A549 treated with Hydrocortisone at 1 μM for 4 hours (cell line): Measurements from ENCODE around the gene RANBP3L. TPM values are rescaled to one million over a fixed set of nuclear protein-coding genes. Genes with fewer than 3 reads are reported as not detected.

Experiments used
- total RNA-seq: library from RNA; stranded (reverse); fragments of 200-300 nt; extraction: Qiagen RNA extraction; gene quantifications from 5 replicates; pipeline ENCODE4 v1.2.3, GENCODE V29; 2022

The RANBP3L gene
- total RNA-seq, result not detected in 5 replicates

GRCh38 chr5:36301858-36302603 lies at the start of gene RANBP3L:
TSS of gene RANBP3L (minus strand) at chr5:36301902. CDS start at chr5:36301416, 486 bp downstream.

GRCh38 chr5:36241631-36242533 lies 59.8 kb downstream of the RANBP3L start, which contains the start of gene NADK2:
TSS of gene NADK2 (minus strand) at chr5:36241925. CDS start at chr5:36241798, 127 bp downstream.

Other genes with a start within 250 kb of the RANBP3L start
- gene UGT3A2, start 235.0 kb downstream of the RANBP3L start, total RNA-seq, result not detected in 5 replicates
- 1.2 to 1.7 TPM (median 1.4 TPM) in 5 replicates for gene LMBRD2, start 150.0 kb downstream of the RANBP3L start, total RNA-seq
- 19.0 to 21.7 TPM (median 20.1 TPM) in 5 replicates for gene SKP2, start 149.8 kb downstream of the RANBP3L start, total RNA-seq
- gene NADK2, start 60.0 kb downstream of the RANBP3L start, total RNA-seq, result 10.7 to 12.6 TPM (median 11.6 TPM) in 5 replicates